GM12878 (cell line): ENCODE data around the gene NELFB.

ENCODE experiments used
- EP300 ChIP-seq, 2 experiments: fragments of 150-350 bp in 1 of 2; IDR thresholded peaks; 2 replicates each; pipeline ENCODE4 v1.6.1; 2011 to 2012; ENCODE audit warnings: low read depth in 2 of 2, low read length in 2 of 2, borderline replicate concordance in 1 of 2, improper control_type of control experiment in 1 of 2, inconsistent platforms in 1 of 2; ENCODE audit not compliant: control insufficient read depth in 1 of 2
- FOS ChIP-seq: IDR thresholded peaks from 3 replicates; pipeline ENCODE4 v1.6.1; 2011; ENCODE audit warnings: borderline replicate concordance; ENCODE audit not compliant: insufficient read length; ENCODE audit errors: extremely low read depth
- JUNB ChIP-seq: IDR thresholded peaks from 2 replicates; pipeline ENCODE4 v1.6.1; 2016; ENCODE audit warnings: antibody characterized with exemption, mild to moderate bottlenecking
- POLR2A ChIP-seq: IDR thresholded peaks from 2 replicates; pipeline ENCODE4 v1.6.1; 2011; ENCODE audit warnings: low read depth, mild to moderate bottlenecking, low read length
- RAD21 ChIP-seq: IDR thresholded peaks from 2 replicates; pipeline ENCODE4 v1.6.1; 2011; ENCODE audit warnings: mild to moderate bottlenecking, low read depth, low read length, moderate library complexity; ENCODE audit not compliant: insufficient read depth
- RFX5 ChIP-seq: IDR thresholded peaks from 2 replicates; pipeline ENCODE4 v1.6.1; 2011; ENCODE audit warnings: low read depth, low read length, improper control_type of control experiment
- SREBF2 ChIP-seq: IDR thresholded peaks from 2 replicates; pipeline ENCODE4 v1.6.1; 2012; ENCODE audit warnings: mild to moderate bottlenecking, low read length
- TCF7 ChIP-seq: IDR thresholded peaks from 2 replicates; pipeline ENCODE4 v1.6.1; 2014; ENCODE audit warnings: antibody characterized with exemption, borderline replicate concordance
- ZBED1 ChIP-seq: IDR thresholded peaks from 2 replicates; pipeline ENCODE4 v1.6.1; 2016; ENCODE audit warnings: borderline replicate concordance
- TF ChIP-seq, protein P1 (sequence below), 3 experiments: IDR thresholded peaks in 2 of 3; conservative IDR thresholded peaks in 1 of 3; 2 replicates each; pipeline ENCODE4 v1.5.1; 2011; ENCODE audit warnings: low read depth in 3 of 3, low read length in 3 of 3, mild to moderate bottlenecking in 3 of 3, control low read depth in 2 of 3, moderate library complexity in 2 of 3, inconsistent platforms in 1 of 3, mixed read lengths in 1 of 3; ENCODE audit not compliant: control insufficient read depth in 2 of 3, insufficient read depth in 1 of 3; ENCODE audit errors: extremely low read depth in 1 of 3
- TF ChIP-seq, protein P2 (sequence below): IDR thresholded peaks from 2 replicates; pipeline ENCODE4 v1.6.1; 2012; ENCODE audit warnings: low read length, inconsistent platforms
- TF ChIP-seq, protein P3 (sequence below): fragments of 450-650 bp; IDR thresholded peaks from 2 replicates; pipeline ENCODE4 v1.6.1; 2017; ENCODE audit warnings: mild to moderate bottlenecking, moderate library complexity
- TF ChIP-seq, protein P4 (sequence below): fragments of 450-650 bp; formaldehyde crosslinking; IDR thresholded peaks from 2 replicates; pipeline ENCODE4 v1.5.0; 2022; ENCODE audit warnings: mild to moderate bottlenecking, missing genetic modification characterization

DNA sequence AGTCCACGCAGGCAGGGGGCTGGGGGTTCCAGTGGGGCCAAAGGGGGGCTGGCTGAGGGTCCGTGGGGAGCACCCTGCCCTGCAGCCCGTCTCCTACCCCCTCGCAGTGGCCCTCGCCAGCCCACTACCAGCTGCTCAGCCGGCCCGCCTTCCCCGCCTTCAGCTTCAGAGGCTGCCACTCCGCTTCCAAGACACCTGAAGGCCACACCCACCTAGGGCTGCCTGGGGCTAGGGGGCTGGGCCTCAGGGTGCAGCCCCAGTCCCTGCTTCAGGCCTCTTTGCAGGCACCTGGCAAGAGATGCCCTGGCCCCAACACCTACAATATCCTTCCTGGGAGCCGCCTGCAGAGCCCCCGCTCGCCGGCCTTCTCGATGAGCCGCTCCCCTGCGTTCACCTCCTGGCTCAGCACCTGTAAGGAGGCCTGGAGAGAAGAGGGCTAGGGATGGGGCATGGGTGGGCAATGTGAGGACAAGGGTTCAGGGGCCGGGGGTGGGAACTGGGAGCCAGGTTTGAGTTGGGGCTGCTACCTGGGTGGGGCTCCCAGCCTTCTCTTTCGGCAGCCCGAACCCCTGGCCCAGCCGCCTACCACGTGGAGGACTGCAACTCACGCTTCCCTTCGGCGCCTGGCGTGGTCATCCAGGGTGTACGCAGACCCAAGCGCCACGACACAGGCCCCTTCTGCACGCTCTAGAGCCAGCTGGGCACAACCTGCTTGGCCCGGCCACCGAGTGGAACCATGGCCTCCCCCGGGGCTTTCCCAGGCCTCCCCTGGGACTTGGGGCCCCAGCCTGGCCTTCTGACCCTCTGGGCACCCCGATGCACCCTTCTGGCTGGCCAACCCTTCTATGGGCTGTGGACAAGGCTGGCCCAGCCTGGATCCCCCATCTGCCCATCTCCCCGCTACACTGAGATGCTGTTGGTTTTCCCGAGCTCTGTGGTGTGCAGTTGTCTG, 2.3 kb upstream of the NELFB start:
- TF ChIP-seq, protein P1, sequence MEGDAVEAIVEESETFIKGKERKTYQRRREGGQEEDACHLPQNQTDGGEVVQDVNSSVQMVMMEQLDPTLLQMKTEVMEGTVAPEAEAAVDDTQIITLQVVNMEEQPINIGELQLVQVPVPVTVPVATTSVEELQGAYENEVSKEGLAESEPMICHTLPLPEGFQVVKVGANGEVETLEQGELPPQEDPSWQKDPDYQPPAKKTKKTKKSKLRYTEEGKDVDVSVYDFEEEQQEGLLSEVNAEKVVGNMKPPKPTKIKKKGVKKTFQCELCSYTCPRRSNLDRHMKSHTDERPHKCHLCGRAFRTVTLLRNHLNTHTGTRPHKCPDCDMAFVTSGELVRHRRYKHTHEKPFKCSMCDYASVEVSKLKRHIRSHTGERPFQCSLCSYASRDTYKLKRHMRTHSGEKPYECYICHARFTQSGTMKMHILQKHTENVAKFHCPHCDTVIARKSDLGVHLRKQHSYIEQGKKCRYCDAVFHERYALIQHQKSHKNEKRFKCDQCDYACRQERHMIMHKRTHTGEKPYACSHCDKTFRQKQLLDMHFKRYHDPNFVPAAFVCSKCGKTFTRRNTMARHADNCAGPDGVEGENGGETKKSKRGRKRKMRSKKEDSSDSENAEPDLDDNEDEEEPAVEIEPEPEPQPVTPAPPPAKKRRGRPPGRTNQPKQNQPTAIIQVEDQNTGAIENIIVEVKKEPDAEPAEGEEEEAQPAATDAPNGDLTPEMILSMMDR (IDR thresholded peaks at IDR 0.05 in 2 of 3, conservative IDR thresholded peaks at IDR 0.05 in 1 of 3; ENCODE audit: control insufficient read depth in 2 of 3, extremely low read depth in 1 of 3, insufficient read depth in 1 of 3, low read depth in 3 of 3, low read length in 3 of 3), result no peak
- no peak for TF ChIP-seq POLR2A
- no peak for TF ChIP-seq FOS
- TF ChIP-seq, protein P2, sequence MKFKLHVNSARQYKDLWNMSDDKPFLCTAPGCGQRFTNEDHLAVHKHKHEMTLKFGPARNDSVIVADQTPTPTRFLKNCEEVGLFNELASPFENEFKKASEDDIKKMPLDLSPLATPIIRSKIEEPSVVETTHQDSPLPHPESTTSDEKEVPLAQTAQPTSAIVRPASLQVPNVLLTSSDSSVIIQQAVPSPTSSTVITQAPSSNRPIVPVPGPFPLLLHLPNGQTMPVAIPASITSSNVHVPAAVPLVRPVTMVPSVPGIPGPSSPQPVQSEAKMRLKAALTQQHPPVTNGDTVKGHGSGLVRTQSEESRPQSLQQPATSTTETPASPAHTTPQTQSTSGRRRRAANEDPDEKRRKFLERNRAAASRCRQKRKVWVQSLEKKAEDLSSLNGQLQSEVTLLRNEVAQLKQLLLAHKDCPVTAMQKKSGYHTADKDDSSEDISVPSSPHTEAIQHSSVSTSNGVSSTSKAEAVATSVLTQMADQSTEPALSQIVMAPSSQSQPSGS, result no peak
- no peak for TF ChIP-seq TCF7
- TF ChIP-seq ZBED1, result no peak
- no peak for TF ChIP-seq RFX5
- TF ChIP-seq, protein P3, sequence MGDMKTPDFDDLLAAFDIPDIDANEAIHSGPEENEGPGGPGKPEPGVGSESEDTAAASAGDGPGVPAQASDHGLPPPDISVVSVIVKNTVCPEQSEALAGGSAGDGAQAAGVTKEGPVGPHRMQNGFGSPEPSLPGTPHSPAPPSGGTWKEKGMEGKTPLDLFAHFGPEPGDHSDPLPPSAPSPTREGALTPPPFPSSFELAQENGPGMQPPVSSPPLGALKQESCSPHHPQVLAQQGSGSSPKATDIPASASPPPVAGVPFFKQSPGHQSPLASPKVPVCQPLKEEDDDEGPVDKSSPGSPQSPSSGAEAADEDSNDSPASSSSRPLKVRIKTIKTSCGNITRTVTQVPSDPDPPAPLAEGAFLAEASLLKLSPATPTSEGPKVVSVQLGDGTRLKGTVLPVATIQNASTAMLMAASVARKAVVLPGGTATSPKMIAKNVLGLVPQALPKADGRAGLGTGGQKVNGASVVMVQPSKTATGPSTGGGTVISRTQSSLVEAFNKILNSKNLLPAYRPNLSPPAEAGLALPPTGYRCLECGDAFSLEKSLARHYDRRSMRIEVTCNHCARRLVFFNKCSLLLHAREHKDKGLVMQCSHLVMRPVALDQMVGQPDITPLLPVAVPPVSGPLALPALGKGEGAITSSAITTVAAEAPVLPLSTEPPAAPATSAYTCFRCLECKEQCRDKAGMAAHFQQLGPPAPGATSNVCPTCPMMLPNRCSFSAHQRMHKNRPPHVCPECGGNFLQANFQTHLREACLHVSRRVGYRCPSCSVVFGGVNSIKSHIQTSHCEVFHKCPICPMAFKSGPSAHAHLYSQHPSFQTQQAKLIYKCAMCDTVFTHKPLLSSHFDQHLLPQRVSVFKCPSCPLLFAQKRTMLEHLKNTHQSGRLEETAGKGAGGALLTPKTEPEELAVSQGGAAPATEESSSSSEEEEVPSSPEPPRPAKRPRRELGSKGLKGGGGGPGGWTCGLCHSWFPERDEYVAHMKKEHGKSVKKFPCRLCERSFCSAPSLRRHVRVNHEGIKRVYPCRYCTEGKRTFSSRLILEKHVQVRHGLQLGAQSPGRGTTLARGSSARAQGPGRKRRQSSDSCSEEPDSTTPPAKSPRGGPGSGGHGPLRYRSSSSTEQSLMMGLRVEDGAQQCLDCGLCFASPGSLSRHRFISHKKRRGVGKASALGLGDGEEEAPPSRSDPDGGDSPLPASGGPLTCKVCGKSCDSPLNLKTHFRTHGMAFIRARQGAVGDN, result no peak
- TF ChIP-seq SREBF2, result no peak
- TF ChIP-seq, protein P4, sequence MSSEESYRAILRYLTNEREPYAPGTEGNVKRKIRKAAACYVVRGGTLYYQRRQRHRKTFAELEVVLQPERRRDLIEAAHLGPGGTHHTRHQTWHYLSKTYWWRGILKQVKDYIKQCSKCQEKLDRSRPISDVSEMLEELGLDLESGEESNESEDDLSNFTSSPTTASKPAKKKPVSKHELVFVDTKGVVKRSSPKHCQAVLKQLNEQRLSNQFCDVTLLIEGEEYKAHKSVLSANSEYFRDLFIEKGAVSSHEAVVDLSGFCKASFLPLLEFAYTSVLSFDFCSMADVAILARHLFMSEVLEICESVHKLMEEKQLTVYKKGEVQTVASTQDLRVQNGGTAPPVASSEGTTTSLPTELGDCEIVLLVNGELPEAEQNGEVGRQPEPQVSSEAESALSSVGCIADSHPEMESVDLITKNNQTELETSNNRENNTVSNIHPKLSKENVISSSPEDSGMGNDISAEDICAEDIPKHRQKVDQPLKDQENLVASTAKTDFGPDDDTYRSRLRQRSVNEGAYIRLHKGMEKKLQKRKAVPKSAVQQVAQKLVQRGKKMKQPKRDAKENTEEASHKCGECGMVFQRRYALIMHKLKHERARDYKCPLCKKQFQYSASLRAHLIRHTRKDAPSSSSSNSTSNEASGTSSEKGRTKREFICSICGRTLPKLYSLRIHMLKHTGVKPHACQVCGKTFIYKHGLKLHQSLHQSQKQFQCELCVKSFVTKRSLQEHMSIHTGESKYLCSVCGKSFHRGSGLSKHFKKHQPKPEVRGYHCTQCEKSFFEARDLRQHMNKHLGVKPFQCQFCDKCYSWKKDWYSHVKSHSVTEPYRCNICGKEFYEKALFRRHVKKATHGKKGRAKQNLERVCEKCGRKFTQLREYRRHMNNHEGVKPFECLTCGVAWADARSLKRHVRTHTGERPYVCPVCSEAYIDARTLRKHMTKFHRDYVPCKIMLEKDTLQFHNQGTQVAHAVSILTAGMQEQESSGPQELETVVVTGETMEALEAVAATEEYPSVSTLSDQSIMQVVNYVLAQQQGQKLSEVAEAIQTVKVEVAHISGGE (CRISPR knock-in tag), result no peak
- TF ChIP-seq EP300 (IDR thresholded peaks at IDR 0.05; ENCODE audit: borderline replicate concordance in 1 of 2, control insufficient read depth in 1 of 2, low read depth in 2 of 2, low read length in 2 of 2), result no peak
- TF ChIP-seq JUNB, result no peak
- no peak for TF ChIP-seq RAD21
